HCT116 (cell line): ENCODE data around the gene KANK2. TPM values are rescaled to one million over a fixed set of nuclear protein-coding genes. Genes with fewer than 3 reads are reported as not detected.
"Not testable (repeated sequence)": the region's sequence is repeated elsewhere in the genome, so short reads cannot be mapped to it uniquely, and the experiment has no call there.

Source experiments
- ATAC-seq: fragments of 200-7000 bp; cut with Tn5 transposase; 2 replicates; pipeline ENCODE4 v1.9.1; 2020; ENCODE audit warnings: mild to moderate bottlenecking, moderate library complexity
- BruUV-seq: library from RNA; stranded (reverse); fragments of 400-500 nt; replicated peaks from 2 replicates; lab custom pipeline; 2021; lab: Mats Ljungman, UMichigan
- CTCF ChIA-PET: fragments of 300-600 bp; sonication (Branson Sonifier 250); formaldehyde crosslinking; loops from one replicate; lab custom pipeline; 2021; ENCODE audit warnings: antibody characterized with exemption; lab: Charles Lee
- POLR2A ChIA-PET: fragments of 300-600, 350-600 bp; sonication (Branson Sonifier 250); formaldehyde crosslinking; loops from one replicate; lab custom pipeline; 2021; ENCODE audit warnings: antibody characterized with exemption; lab: Charles Lee
- RAD21 ChIA-PET, 2 experiments: fragments of 300-600 bp; sonication (Branson Sonifier 250); formaldehyde crosslinking; loops; one replicate each; lab custom pipeline; 2023; ENCODE audit warnings: low total read pairs in 2 of 2; ENCODE audit not compliant: uncharacterized antibody in 2 of 2, unreplicated experiment in 2 of 2, low non-redundant PET in 1 of 2; lab: Charles Lee
- DNase-seq: peaks from one replicate; pipeline ENCODE4 v3.0.0-alpha.2; 2010; ENCODE audit warnings: low read depth, low spot score
- H2AFZ ChIP-seq: fragments of 200-600 bp; shearing (Covaris generic), sonication (generic); 2 replicates; pipeline ENCODE4 v1.6.1; 2017; ENCODE audit warnings: low read depth, mixed run types, mixed read lengths, antibody characterized with exemption, low read length; ENCODE audit not compliant: poor library complexity, severe bottlenecking
- H3K27ac ChIP-seq: 2 replicates; pipeline ENCODE4 v1.5.1; 2012; ENCODE audit warnings: low read depth, low read length
- H3K27me3 ChIP-seq: fragments of 200-600 bp; sonication (generic); 2 replicates; pipeline ENCODE4 v1.6.1; 2016; ENCODE audit warnings: mixed run types, low read length, mixed read lengths; ENCODE audit not compliant: insufficient read depth
- H3K36me3 ChIP-seq, 2 experiments: fragments of 200-500 bp in 1 of 2; fragments of 200-600 bp in 1 of 2; sonication (Bioruptor generic) in 1 of 2; sonication (generic) in 1 of 2; 2 replicates each; pipeline versions ENCODE4 v1.5.1 to v1.6.1; 2014 to 2016; ENCODE audit warnings: low read length in 2 of 2, inconsistent platforms in 1 of 2, mixed read lengths in 1 of 2, mixed run types in 1 of 2; ENCODE audit not compliant: insufficient read depth in 2 of 2, control insufficient read depth in 1 of 2
- H3K4me1 ChIP-seq, 2 experiments: fragments of 200-600 bp in 1 of 2; sonication (generic) in 1 of 2; 2 replicates each; pipeline versions ENCODE4 v1.5.1 to v1.6.1; 2012 to 2017; ENCODE audit warnings: low read length in 2 of 2, inconsistent platforms in 1 of 2, mild to moderate bottlenecking in 1 of 2, mixed read lengths in 1 of 2, mixed run types in 1 of 2, moderate library complexity in 1 of 2; ENCODE audit not compliant: insufficient read depth in 2 of 2, control insufficient read depth in 1 of 2
- H3K4me2 ChIP-seq: fragments of 200-600 bp; sonication (generic); 2 replicates; pipeline ENCODE4 v1.6.1; 2017; ENCODE audit warnings: mixed run types, low read length, mixed read lengths
- H3K4me3 ChIP-seq, 2 experiments: fragments of 200-600 bp in 1 of 2; sonication (generic) in 1 of 2; replicated peaks in 1 of 2; 2 replicates each; pipeline ENCODE4 v1.5.1; 2011 to 2016; ENCODE audit warnings: low read length in 2 of 2, control low read depth in 1 of 2, low read depth in 1 of 2, mild to moderate bottlenecking in 1 of 2, mixed read lengths in 1 of 2, mixed run types in 1 of 2
- H3K79me2 ChIP-seq: fragments of 200-600 bp; sonication (generic); 2 replicates; pipeline ENCODE4 v1.6.1; 2017; ENCODE audit warnings: mild to moderate bottlenecking, mixed run types, low read length, moderate library complexity, mixed read lengths; ENCODE audit not compliant: insufficient read depth
- H3K9ac ChIP-seq: fragments of 200-600 bp; sonication (generic); 2 replicates; pipeline ENCODE4 v1.6.1; 2016; ENCODE audit warnings: low read length, mixed read lengths
- H3K9me2 ChIP-seq: fragments of 200-600 bp; sonication (generic), shearing (Covaris generic); 2 replicates; pipeline ENCODE4 v1.6.1; 2017; ENCODE audit warnings: mixed run types, mild to moderate bottlenecking, moderate library complexity; ENCODE audit not compliant: insufficient read depth
- H3K9me3 ChIP-seq, 2 experiments: fragments of 200-500 bp in 1 of 2; fragments of 200-600 bp in 1 of 2; sonication (Bioruptor generic) in 1 of 2; sonication (generic) in 1 of 2; 2 replicates each; pipeline ENCODE4 v1.6.1; 2014 to 2017; ENCODE audit warnings: low read length in 2 of 2, mixed read lengths in 2 of 2, inconsistent platforms in 1 of 2, low read depth in 1 of 2, mild to moderate bottlenecking in 1 of 2, mixed run types in 1 of 2, moderate library complexity in 1 of 2; ENCODE audit not compliant: control insufficient read depth in 1 of 2, insufficient read depth in 1 of 2
- H4K20me1 ChIP-seq: fragments of 200-600 bp; sonication (generic), shearing (Covaris generic); 2 replicates; pipeline ENCODE4 v1.6.1; 2017; ENCODE audit warnings: mixed run types, mild to moderate bottlenecking, moderate library complexity; ENCODE audit not compliant: insufficient read depth
- CBX3 ChIP-seq: IDR thresholded peaks from 2 replicates; pipeline ENCODE4 v1.6.1; 2012; ENCODE audit warnings: low read depth
- CEBPB ChIP-seq: IDR thresholded peaks from 2 replicates; pipeline ENCODE4 v1.6.1; 2012; ENCODE audit warnings: low read depth
- ELF1 ChIP-seq: IDR thresholded peaks from 2 replicates; pipeline ENCODE4 v1.6.1; 2012; ENCODE audit warnings: low read depth, borderline replicate concordance
- EZH2 ChIP-seq: fragments of 200-600 bp; sonication (generic); IDR thresholded peaks from 2 replicates; pipeline ENCODE4 v1.6.1; 2017; ENCODE audit warnings: antibody characterized with exemption, mixed run types
- POLR2A ChIP-seq: IDR thresholded peaks from 2 replicates; pipeline ENCODE4 v1.7.0; 2011; ENCODE audit warnings: borderline replicate concordance; ENCODE audit not compliant: insufficient read depth, insufficient read length; ENCODE audit errors: extremely low read depth
- SP1 ChIP-seq: IDR thresholded peaks from 2 replicates; pipeline ENCODE4 v1.6.1; 2012; ENCODE audit warnings: low read depth
- TCF7L2 ChIP-seq: IDR thresholded peaks from 2 replicates; pipeline ENCODE4 v1.7.0; 2011; ENCODE audit warnings: borderline replicate concordance, inconsistent platforms; ENCODE audit not compliant: insufficient read depth, insufficient read length; ENCODE audit errors: extremely low read depth
- ZFX ChIP-seq: fragments of 450-650 bp; IDR thresholded peaks from 2 replicates; pipeline ENCODE4 v1.6.1; 2017
- intact Hi-C: fragments of 100-400 bp; cut with micrococcal nuclease; formaldehyde crosslinking; loops from 2 replicates; pipeline ENCODE4 v1.10.0; 2022
- total RNA-seq: library from RNA; stranded (reverse); gene quantifications from one replicate; pipeline ENCODE4 v1.2.1, GENCODE V29; 2021; ENCODE audit not compliant: unreplicated experiment

Gene KANK2
- total RNA-seq, 1 experiment from 2014 or later, result 43.6 TPM

GRCh38 chr19:11182994-11183393, 14.4 kb downstream of the KANK2 start:
- H4K20me1 ChIP-seq, result no peaks in the 10 kb centered on the region
- H3K4me2 ChIP-seq, result no peak overlapping the region
- RAD21 ChIA-PET, result no interaction called here
- H3K27me3 ChIP-seq, result no peaks in the 10 kb centered on the region
- intact Hi-C loops, result no loop called here
- H3K4me1 ChIP-seq, result peaks cover 0 to 3% of the 10 kb centered on the region in 2 experiments; a peak in 1 of 4 replicates
- no peak overlapping the region for H2AFZ ChIP-seq
- H3K27ac ChIP-seq, result no peak overlapping the region
- BruUV-seq, result no TSS peak
- H3K36me3 ChIP-seq, result peaks cover 0 to 4% of the 10 kb centered on the region in 2 experiments; a peak in 2 of 4 replicates
- no peak overlapping the region for H3K4me3 ChIP-seq
- ATAC-seq (no peak), DNase-seq (no peak)
- TF ChIP-seq ZFX (no peak), CBX3 (0 out of 2 replicates have a peak, but pooled peaks have one; percentile 32), POLR2A (no peak), SP1 (no peak), TCF7L2 (no peak), EZH2 (no peak)
- no peak overlapping the region for H3K9ac ChIP-seq
- H3K9me3 ChIP-seq, result no peaks in the 10 kb centered on the region
- H3K9me2 ChIP-seq, result no peaks in the 10 kb centered on the region
- POLR2A ChIA-PET, result no interaction called here
- H3K79me2 ChIP-seq, result no peaks in the 10 kb centered on the region
- CTCF ChIA-PET, result no interaction called here

GRCh38 chr19:11181488-11181887, 15.9 kb downstream of the KANK2 start:
- Histone ChIP-seq H3K27ac (no peak overlapping the region), H3K4me1 (peaks cover 0 to 3% of the 10 kb centered on the region in 2 experiments; a peak in 1 of 4 replicates), H3K79me2 (no peaks in the 10 kb centered on the region), H4K20me1 (no peaks in the 10 kb centered on the region), H3K9me3 (no peaks in the 10 kb centered on the region), H3K4me3 (no peak overlapping the region), H3K27me3 (no peaks in the 10 kb centered on the region), H3K9me2 (no peaks in the 10 kb centered on the region), H3K36me3 (peaks cover 0 to 6% of the 10 kb centered on the region in 2 experiments; a peak in 2 of 4 replicates), H3K9ac (no peak overlapping the region), H2AFZ (no peak overlapping the region), H3K4me2 (no peak overlapping the region)
- ChIA-PET POLR2A (no interaction called here), RAD21 (no interaction called here), CTCF (no interaction called here)
- no TSS peak for BruUV-seq
- intact Hi-C loops, result no loop called here
- no peak for DNase-seq
- TF ChIP-seq ELF1, result no peak
- peak; percentile 69 for TF ChIP-seq CEBPB
- no peak for ATAC-seq

- H3K4me1 ChIP-seq, POLR2A ChIA-PET, H3K9me3 ChIP-seq, DNase-seq, ATAC-seq, H3K27me3 ChIP-seq, H3K4me2 ChIP-seq, H3K36me3 ChIP-seq, H3K27ac ChIP-seq, H2AFZ ChIP-seq, BruUV-seq, H3K9me2 ChIP-seq, H4K20me1 ChIP-seq, H3K9ac ChIP-seq, CTCF ChIA-PET, H3K79me2 ChIP-seq, H3K4me3 ChIP-seq, intact Hi-C loops, RAD21 ChIA-PET: not testable (repeated sequence)
Observed at GRCh38 chr19:11180975-11181374, 16.4 kb downstream of the KANK2 start.
